ENCODE measurements around the gene KCNS3.

Gene KCNS3, protein sequence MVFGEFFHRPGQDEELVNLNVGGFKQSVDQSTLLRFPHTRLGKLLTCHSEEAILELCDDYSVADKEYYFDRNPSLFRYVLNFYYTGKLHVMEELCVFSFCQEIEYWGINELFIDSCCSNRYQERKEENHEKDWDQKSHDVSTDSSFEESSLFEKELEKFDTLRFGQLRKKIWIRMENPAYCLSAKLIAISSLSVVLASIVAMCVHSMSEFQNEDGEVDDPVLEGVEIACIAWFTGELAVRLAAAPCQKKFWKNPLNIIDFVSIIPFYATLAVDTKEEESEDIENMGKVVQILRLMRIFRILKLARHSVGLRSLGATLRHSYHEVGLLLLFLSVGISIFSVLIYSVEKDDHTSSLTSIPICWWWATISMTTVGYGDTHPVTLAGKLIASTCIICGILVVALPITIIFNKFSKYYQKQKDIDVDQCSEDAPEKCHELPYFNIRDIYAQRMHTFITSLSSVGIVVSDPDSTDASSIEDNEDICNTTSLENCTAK

DNA sequence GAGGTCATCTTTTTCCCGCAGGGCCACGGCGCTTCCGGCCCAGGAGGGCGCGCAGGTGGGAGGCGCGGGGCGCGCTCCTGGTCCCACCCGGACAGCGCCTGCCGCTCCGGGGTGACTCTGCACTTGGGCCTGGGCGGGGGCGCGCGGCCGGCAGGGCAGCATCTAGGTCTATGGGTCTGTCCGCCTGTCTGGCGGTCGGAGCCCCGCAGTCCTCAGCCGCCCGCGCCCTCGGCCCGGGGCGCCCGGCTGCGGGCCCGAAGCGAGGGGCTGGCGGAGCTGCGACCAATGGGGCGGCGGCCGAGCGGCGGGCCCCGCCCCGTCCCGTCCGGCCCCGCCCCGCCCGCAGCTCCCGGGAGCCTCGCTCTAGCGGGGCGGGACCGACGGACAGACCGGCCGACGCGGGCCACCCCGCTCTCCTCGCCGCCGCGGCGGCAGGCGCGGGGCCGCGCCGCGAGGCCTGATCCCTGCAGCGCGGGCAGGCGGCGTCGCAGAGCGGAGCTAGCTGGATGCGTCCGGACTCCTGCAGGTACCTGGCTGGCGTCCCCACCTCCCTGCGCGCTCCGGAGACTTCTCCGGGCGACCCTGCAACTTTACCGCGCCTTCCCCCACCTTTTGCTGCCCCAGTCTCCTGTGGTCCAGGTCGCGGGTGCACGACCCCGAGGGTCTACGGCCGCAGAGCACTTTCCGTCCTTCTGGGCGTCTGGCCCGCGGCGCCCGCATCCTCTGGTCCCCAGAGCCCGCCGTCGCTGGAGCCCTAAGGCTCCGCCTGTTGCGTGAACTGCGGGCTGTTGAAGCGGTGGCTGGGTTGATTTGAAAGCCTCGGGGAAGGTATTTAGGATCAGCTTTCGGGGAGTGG, at the start of gene KCNS3:
Gene KCNS3 (plus strand): TSS at position 387 of the 856 bp plus-strand sequence. CDS start 52,342 bp downstream, outside the sequence.
- H3K27ac Mint-ChIP-seq = no peak within 1 kb of the TSS
- H3K27me3 Mint-ChIP-seq = peaks cover 74% of the 10 kb centered on the region
- peaks cover 3% of the 10 kb centered on the region for H3K9me3 Mint-ChIP-seq
- peak within 1 kb of the TSS; percentile 67 for H3K4me3 Mint-ChIP-seq
- DNase-seq (peak; percentile 5), ATAC-seq (peak; percentile 69)
- H3K4me1 Mint-ChIP-seq = peaks cover 8% of the 10 kb centered on the region
- no peaks in the 10 kb centered on the region for H3K36me3 Mint-ChIP-seq (ENCODE audit: low read depth)

DNA sequence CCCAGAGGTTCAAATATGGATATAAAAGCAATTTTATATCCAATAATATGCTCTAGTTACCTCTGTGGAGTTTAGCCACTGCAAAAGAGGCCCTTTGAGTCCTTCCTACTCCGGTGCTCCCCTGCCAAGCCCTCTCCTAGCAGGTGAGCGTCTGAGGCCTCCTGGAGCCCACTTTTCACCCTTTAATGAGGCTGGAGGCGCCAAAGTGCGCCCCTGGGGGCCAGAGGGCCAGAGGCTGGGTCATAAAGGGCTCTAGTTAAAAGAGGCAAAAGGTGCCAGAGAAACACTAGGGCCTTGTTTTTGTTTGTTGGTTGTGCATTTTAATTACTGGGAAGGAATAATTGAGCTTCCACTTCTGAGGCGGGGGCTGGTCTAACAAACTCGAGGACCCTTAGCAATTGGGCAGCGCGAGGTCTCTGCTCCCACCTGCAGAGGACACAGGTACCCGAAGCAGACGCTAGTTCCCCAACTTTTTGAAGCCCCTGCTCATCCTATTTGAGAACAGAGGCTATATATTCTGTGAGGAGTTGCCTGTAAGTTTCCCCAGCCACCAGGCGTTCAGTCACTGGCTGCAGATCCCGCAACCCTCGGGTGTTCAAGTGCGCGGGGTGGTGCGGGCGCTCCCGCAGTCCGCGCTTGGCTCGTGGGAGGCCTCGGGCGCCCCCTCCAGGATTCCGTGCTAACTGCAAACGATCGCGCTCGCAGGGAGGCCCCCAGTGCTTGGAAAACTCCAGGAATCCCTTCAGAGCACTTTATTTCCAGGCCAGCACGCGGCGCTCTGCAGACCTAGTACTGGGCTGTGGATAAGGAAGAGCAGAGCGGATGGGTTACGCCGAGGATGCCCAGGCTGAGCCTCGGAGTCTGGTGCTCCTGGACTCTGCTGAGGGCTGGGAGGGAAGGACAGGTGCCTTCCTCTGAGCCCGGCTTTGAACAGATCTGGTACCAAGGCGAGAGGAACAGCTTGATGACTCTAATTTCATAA, 48.1 kb upstream of the KCNS3 start:
- Mint-ChIP-seq H3K27ac (no peak overlapping the region), H3K27me3 (peaks cover 28% of the 10 kb centered on the region), H3K4me1 (no peaks in the 10 kb centered on the region), H3K36me3 (ENCODE audit: low read depth) (no peaks in the 10 kb centered on the region), H3K9me3 (no peaks in the 10 kb centered on the region), H3K4me3 (no peak overlapping the region)
- DNase-seq (peak; percentile 70), ATAC-seq (peak; percentile 63)

DNA sequence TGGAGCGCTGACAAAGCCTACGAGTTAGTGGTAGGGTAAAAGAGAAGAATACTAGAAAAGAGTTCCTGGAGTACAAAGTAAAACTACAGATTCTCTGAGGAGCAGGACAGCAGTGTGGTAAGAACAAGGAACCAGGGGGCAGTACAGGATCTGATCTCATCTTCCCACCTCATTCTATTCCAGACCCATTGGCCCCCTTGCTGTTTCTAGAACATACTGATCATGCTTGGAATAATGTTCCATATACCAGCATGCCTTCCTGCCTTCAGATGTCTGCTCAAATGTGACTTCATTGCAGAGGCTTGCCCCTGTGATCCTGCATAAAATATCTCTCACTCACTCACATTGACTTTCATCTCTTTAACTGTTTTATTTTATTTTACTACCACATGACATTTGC, 43.0 kb upstream of the KCNS3 start:
- peaks cover 26% of the 10 kb centered on the region for H3K27me3 Mint-ChIP-seq
- no peaks in the 10 kb centered on the region for H3K36me3 Mint-ChIP-seq (ENCODE audit: low read depth)
- no peaks in the 10 kb centered on the region for H3K4me1 Mint-ChIP-seq
- H3K27ac Mint-ChIP-seq = no peak overlapping the region
- no peaks in the 10 kb centered on the region for H3K9me3 Mint-ChIP-seq
- DNase-seq (no peak), ATAC-seq (no peak)
- no peak overlapping the region for H3K4me3 Mint-ChIP-seq

DNA sequence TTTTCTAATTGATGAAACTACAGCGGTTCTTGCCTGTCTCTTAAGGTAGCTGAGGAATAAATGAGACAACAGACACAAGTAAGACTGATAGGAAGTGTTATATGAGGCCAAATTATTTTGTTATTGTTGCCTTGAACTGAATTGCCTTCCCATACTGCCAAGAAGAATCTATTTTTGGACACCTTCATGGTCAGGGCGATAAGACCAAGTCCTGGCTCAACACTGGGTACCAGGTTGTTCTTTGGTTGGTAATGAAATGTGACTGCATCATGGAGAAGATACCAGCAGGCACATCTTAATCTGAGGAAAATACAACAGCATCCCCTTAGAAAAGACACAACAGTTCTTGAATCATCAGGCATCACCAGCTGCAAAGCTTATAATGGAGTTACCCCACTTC, 38.5 kb upstream of the KCNS3 start:
- H3K9me3 Mint-ChIP-seq = no peaks in the 10 kb centered on the region
- H3K27ac Mint-ChIP-seq = no peak overlapping the region
- H3K4me1 Mint-ChIP-seq = no peaks in the 10 kb centered on the region
- H3K36me3 Mint-ChIP-seq (ENCODE audit: low read depth) = no peaks in the 10 kb centered on the region
- ATAC-seq (no peak), DNase-seq (no peak)
- H3K4me3 Mint-ChIP-seq = no peak overlapping the region
- peaks cover 15% of the 10 kb centered on the region for H3K27me3 Mint-ChIP-seq

GRCh38 chr2:17843457-17843856, 35.0 kb upstream of the KCNS3 start:
- DNase-seq = no peak
- Mint-ChIP-seq H3K4me1 (no peaks in the 10 kb centered on the region), H3K27me3 (peaks cover 10% of the 10 kb centered on the region), H3K4me3 (no peak overlapping the region), H3K9me3 (no peaks in the 10 kb centered on the region), H3K36me3 (ENCODE audit: low read depth) (no peaks in the 10 kb centered on the region), H3K27ac (no peak overlapping the region)
- ATAC-seq = no peak

GRCh38 chr2:17845806-17846205, 32.7 kb upstream of the KCNS3 start:
- H3K9me3 Mint-ChIP-seq = no peaks in the 10 kb centered on the region

GRCh38 chr2:17846676-17847075, 31.8 kb upstream of the KCNS3 start:
- no peak overlapping the region for H3K4me3 Mint-ChIP-seq
- H3K4me1 Mint-ChIP-seq = no peaks in the 10 kb centered on the region
- H3K9me3 Mint-ChIP-seq = no peaks in the 10 kb centered on the region
- no peak for DNase-seq
- H3K36me3 Mint-ChIP-seq (ENCODE audit: low read depth) = no peaks in the 10 kb centered on the region
- no peak overlapping the region for H3K27ac Mint-ChIP-seq
- peaks cover 4% of the 10 kb centered on the region for H3K27me3 Mint-ChIP-seq
- no peak for ATAC-seq

More at GRCh38 chr2:17845806-17846205, 32.7 kb upstream of the KCNS3 start:
- DNase-seq (no peak), ATAC-seq (no peak)
- Mint-ChIP-seq H3K4me3 (no peak overlapping the region), H3K27me3 (peaks cover 3% of the 10 kb centered on the region), H3K27ac (no peak overlapping the region), H3K36me3 (ENCODE audit: low read depth) (no peaks in the 10 kb centered on the region), H3K4me1 (no peaks in the 10 kb centered on the region)

DNA sequence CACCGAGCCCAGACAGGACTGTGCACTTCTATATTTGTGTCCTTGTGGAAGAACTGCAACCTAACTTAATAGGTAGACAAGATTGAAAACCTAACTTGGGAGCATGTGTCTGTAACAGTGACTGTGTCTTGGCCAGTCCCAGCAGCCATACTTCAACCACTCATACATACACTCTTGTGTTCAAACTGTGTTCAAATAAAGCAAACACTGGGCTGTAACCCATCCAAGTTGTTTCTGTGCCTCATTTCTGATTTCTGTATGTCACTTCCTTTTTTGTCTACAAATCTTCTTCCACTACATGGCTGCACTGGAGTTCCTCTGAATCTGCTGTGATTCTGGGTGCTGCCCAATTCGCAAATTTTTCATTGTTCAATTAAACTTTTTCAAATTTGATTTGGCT, 31.2 kb upstream of the KCNS3 start:
- ATAC-seq (no peak), DNase-seq (no peak)
- Mint-ChIP-seq H3K27me3 (peaks cover 4% of the 10 kb centered on the region), H3K4me1 (no peaks in the 10 kb centered on the region), H3K36me3 (ENCODE audit: low read depth) (no peaks in the 10 kb centered on the region), H3K9me3 (no peaks in the 10 kb centered on the region), H3K27ac (no peak overlapping the region), H3K4me3 (no peak overlapping the region)

GRCh38 chr2:17849275-17849674, 29.2 kb upstream of the KCNS3 start:
- ATAC-seq (no peak), DNase-seq (no peak)
- Mint-ChIP-seq H3K36me3 (ENCODE audit: low read depth) (no peaks in the 10 kb centered on the region), H3K27ac (no peak overlapping the region), H3K9me3 (no peaks in the 10 kb centered on the region), H3K27me3 (peaks cover 4% of the 10 kb centered on the region), H3K4me3 (no peak overlapping the region), H3K4me1 (no peaks in the 10 kb centered on the region)

DNA sequence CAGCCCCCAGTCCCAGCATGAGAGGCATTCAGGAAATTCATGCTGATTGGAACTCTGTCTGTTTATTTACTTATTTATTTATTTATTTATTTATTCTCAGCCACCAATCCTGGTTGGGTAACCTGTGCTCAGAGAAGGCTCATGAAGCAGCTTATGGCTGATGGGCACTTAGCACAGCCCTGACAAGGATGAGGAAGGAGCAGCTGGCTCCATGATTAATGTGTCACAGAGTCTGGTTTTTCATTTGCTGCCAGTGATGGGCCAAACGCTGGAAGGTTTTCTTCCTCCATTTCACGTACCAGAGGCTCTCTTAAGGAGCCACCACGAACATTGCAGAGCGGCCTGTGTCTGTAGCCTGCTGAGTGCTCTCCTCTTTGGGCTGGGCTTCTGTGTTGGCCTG, 28.3 kb upstream of the KCNS3 start:
- no peak overlapping the region for H3K4me3 Mint-ChIP-seq
- DNase-seq (no peak), ATAC-seq (no peak)
- H3K4me1 Mint-ChIP-seq = no peaks in the 10 kb centered on the region
- H3K27me3 Mint-ChIP-seq = peaks cover 4% of the 10 kb centered on the region
- H3K36me3 Mint-ChIP-seq (ENCODE audit: low read depth) = no peaks in the 10 kb centered on the region
- no peak overlapping the region for H3K27ac Mint-ChIP-seq
- no peaks in the 10 kb centered on the region for H3K9me3 Mint-ChIP-seq

- Mint-ChIP-seq H3K27ac (no peak overlapping the region), H3K36me3 (ENCODE audit: low read depth) (no peaks in the 10 kb centered on the region), H3K27me3 (peaks cover 11% of the 10 kb centered on the region), H3K9me3 (no peaks in the 10 kb centered on the region), H3K4me1 (no peaks in the 10 kb centered on the region), H3K4me3 (no peak overlapping the region)
- ATAC-seq (peak; percentile 60), DNase-seq (peak; percentile 32)
These were observed 26.5 kb upstream of the KCNS3 start for GRCh38 chr2:17851731-17852585.

DNA sequence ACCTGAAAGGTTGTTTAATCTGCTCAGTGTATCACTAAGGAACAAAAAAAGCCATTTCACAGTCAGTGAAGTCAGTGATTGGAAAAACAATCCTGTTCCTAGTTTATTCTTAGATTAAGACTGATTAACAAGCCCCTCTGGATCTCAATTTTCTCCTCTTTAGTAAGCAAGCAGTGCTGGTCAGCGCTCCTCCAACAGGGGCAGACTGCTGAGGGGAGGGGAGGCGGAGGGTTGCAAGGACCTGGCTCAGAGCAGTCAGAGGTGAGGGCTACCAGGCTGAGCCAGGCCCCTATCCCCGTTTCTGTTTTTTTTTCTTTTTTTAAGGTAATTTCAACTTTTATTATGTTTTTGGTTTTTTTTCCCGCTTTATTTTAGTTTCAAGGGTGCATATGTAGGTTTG, 24.7 kb upstream of the KCNS3 start:
- DNase-seq = no peak
- no peak overlapping the region for H3K27ac Mint-ChIP-seq
- H3K27me3 Mint-ChIP-seq = peaks cover 24% of the 10 kb centered on the region
- no peak overlapping the region for H3K4me3 Mint-ChIP-seq
- no peaks in the 10 kb centered on the region for H3K9me3 Mint-ChIP-seq
- no peaks in the 10 kb centered on the region for H3K4me1 Mint-ChIP-seq
- no peaks in the 10 kb centered on the region for H3K36me3 Mint-ChIP-seq (ENCODE audit: low read depth)
- no peak for ATAC-seq

DNA sequence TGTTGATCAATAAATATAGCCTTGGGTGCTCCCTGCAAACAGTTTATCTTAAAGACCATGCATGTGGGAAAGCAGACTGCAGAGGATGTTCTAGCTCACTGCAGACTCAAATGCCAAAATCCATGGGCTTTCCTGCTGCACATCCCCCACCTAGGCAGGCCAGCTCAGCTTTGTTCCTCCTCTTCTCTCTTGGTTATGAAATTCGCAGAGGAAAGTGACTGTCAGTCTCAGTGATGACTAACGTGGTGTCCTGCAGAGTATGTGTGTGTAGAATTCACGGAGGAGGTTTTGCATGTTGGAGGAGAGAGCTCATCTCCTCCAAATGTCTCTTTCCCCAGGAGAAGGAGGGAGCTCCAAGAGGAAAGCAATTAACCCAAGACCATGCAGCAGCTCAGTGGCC, 21.4 kb upstream of the KCNS3 start:
- Mint-ChIP-seq H3K27me3 (peaks cover 35% of the 10 kb centered on the region), H3K9me3 (no peaks in the 10 kb centered on the region), H3K4me3 (no peak overlapping the region), H3K27ac (no peak overlapping the region), H3K36me3 (ENCODE audit: low read depth) (no peaks in the 10 kb centered on the region), H3K4me1 (no peaks in the 10 kb centered on the region)
- ATAC-seq (no peak), DNase-seq (no peak)

All from activated naive CD8-positive, alpha-beta T cell treated with anti-CD3 and anti-CD28 coated beads, Interleukin-2, amount 50 U/mL, for 24 hours (primary cell).